Activated CD4-positive, alpha-beta T cell treated with anti-CD3 and anti-CD28 coated beads, Interleukin-2, amount 10 ng/mL, durations not matched to agents 24 days and 14 days (primary cell): Measurements from ENCODE around the gene LDB2. TPM values are rescaled to one million over a fixed set of nuclear protein-coding genes. Genes with fewer than 3 reads are reported as not detected.

Experiments
- DNase-seq: peaks from one replicate; pipeline ENCODE4 v3.0.0; 2022
- H3K27ac Mint-ChIP-seq: one replicate; pipeline ENCODE4 v1.8.0; 2022; ENCODE audit warnings: mild to moderate bottlenecking, mixed read lengths
- H3K27me3 Mint-ChIP-seq: one replicate; pipeline ENCODE4 v1.8.0; 2022; ENCODE audit warnings: mixed read lengths
- H3K36me3 Mint-ChIP-seq: one replicate; pipeline ENCODE4 v1.8.0; 2022; ENCODE audit warnings: low read depth, mild to moderate bottlenecking, mixed read lengths
- H3K4me1 Mint-ChIP-seq: one replicate; pipeline ENCODE4 v1.8.0; 2021; ENCODE audit warnings: mixed read lengths
- H3K4me3 Mint-ChIP-seq: one replicate; pipeline ENCODE4 v1.8.0; 2022; ENCODE audit warnings: mild to moderate bottlenecking, moderate library complexity, mixed read lengths
- H3K9me3 Mint-ChIP-seq: one replicate; pipeline ENCODE4 v1.8.0; 2021; ENCODE audit warnings: mixed read lengths
- intact Hi-C: fragments of 100-400 bp; cut with micrococcal nuclease; formaldehyde crosslinking; loops from one replicate; pipeline ENCODE4 v1.15.1; 2023
- total RNA-seq: library from RNA; stranded (reverse); gene quantifications from 2 replicates; pipeline ENCODE4 v1.2.3, GENCODE V29; 2022

The LDB2 gene
- total RNA-seq, 1 donor from 2014 or later: not detected

DNA sequence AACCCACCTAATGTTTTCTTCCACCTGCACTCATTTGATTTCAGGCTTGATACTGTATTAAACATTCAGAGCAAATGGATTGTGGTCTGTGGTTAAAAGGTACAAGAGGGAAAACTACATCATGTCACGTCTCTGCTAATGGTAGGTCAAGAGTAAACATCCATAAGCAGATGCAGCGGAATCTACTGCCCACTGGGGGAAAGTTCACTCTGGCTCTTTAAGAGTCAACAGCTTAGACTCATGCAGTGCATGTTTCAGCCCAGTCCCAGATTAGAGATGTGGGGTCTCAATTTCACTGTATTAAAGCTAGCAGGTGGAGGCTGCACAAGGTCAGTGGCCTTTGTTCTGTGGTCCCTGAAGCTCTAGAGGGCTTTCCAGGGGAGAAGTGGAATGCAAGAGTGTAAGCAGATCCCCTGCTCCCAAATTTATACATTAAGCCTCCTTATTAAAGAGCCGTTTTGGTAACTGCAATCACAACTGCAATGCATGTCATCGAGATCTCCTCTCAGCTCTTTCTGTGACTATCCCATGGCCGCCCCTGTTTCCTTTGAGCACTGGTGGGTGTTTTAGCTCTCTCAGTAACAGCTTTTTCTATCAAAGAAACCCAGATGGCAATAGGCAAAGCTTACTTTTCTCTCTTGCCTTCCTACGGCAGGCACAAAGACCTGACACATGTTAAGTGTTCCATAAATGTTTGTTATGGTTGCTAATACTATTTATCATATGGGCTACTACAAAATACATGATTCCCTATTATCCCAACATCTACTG, 53.4 kb downstream of the LDB2 start:
- H3K4me3 Mint-ChIP-seq: no peak overlapping the region
- no peaks in the 10 kb centered on the region for H3K9me3 Mint-ChIP-seq
- no peak for DNase-seq
- no peak overlapping the region for H3K27ac Mint-ChIP-seq
- intact Hi-C loops: no loop called here
- no peaks in the 10 kb centered on the region for H3K36me3 Mint-ChIP-seq
- no peaks in the 10 kb centered on the region for H3K4me1 Mint-ChIP-seq
- H3K27me3 Mint-ChIP-seq: no peaks in the 10 kb centered on the region

DNA sequence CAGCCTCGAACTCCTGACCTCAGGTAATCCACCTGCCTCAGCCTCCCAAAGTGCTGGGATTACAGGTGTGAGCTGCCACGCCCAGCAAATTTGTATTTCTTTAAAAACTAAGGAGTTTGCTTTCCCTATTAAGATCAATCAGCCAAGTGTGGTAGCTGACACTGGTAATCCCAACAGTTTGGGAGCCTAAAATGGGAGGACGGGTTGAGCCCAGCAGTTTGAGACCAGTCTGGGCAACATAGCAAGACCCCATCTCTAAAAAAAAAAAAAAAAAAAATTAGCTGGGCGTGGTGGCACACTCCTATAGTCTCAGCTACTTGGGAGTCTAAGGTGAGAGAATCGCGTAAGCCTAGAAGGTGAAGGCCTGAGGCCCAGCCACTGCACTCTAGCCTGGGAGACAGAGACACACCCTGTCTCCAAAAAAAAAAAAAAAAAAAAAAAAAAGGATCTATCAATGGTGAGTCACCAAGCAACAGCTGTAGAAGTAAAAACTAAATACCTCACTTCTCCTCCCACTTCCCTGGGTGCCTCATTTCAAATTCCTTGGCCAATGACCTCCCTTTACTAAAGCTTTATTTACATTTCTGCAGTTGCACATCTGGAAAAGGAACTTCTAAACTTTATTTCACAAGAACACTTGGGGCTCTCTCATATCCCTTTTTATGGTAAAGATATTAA, 54.5 kb downstream of the LDB2 start:
- DNase-seq: no peak
- intact Hi-C loops: no loop called here
- no peaks in the 10 kb centered on the region for H3K9me3 Mint-ChIP-seq
- H3K27me3 Mint-ChIP-seq: no peaks in the 10 kb centered on the region
- no peaks in the 10 kb centered on the region for H3K36me3 Mint-ChIP-seq
- no peaks in the 10 kb centered on the region for H3K4me1 Mint-ChIP-seq
- no peak overlapping the region for H3K4me3 Mint-ChIP-seq
- no peak overlapping the region for H3K27ac Mint-ChIP-seq

DNA sequence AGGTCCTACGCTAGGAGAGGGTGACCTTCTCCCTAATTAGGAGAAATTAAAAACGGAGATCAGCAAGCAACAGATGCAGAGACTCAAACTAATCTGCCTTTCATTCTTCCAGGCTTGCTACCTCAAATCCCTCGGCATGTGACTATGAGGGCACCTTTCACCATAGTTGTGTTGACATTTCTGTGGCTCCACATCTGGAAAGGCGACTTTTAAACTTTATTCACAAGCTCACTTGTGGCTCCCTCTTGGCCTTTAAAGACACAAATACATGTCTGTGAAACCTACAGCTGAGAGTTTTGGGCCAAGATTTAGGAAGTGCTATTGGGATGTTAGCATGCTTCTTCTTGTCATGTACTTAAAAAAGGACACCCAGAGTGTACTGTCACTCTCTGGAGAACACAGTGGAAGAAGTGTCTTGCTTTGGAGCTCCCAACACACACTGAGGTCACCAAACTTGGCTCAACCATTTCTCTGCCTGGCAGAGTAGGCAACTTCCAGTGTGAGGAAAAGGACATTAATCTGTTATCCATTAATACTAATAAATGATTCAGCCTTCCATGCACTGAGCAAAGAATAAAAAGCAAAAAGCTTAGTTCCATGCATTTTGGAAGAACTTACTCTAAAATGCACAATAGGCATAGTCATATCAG, 60.1 kb downstream of the LDB2 start:
- no peak overlapping the region for H3K27ac Mint-ChIP-seq
- H3K9me3 Mint-ChIP-seq: no peaks in the 10 kb centered on the region
- intact Hi-C loops: no loop called here
- DNase-seq: no peak
- no peak overlapping the region for H3K4me3 Mint-ChIP-seq
- H3K4me1 Mint-ChIP-seq: no peaks in the 10 kb centered on the region
- H3K27me3 Mint-ChIP-seq: peaks cover 4% of the 10 kb centered on the region
- H3K36me3 Mint-ChIP-seq: no peaks in the 10 kb centered on the region

DNA sequence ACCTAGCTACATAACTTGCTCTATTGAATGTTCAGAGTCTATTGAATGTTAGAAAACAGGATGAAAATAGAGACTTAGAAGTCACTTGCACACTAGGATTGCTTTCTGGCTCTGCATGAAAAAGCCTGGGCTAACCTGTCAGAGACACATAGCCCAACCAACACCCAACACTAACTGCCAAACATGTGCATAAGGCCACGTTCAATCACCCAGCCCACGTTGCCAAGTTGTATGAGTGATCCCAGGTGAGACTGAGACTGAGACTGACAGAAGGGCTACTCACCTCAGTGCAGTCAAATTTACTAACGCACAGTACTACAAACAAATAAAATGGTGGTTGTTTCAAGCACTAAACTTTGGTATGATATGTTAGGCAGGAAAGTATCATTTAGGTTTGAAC, 61.0 kb downstream of the LDB2 start:
- DNase-seq: no peak
- no peaks in the 10 kb centered on the region for H3K9me3 Mint-ChIP-seq
- no peaks in the 10 kb centered on the region for H3K4me1 Mint-ChIP-seq
- H3K4me3 Mint-ChIP-seq: no peak overlapping the region
- H3K36me3 Mint-ChIP-seq: no peaks in the 10 kb centered on the region
- peaks cover 4% of the 10 kb centered on the region for H3K27me3 Mint-ChIP-seq
- intact Hi-C loops: no loop called here
- no peak overlapping the region for H3K27ac Mint-ChIP-seq

DNA sequence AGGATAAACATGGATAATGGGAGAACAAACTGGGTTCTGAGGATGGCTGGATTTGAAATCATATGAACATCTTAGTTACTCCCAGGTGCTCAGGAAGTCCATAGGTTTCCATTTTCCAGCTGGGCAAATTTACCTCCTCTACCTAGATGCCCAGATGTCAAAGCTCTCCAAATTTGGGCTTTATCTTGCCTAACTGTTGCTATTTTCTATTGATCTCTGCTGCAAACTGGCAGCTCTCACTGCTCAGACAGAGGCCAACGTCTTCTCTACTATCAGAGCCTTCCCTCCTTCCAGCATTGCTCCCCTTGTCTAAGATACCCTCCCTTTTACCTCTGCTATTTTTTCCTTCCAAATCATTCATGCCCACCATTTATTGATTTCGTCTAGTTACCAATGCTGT, 62.1 kb downstream of the LDB2 start:
- H3K4me1 Mint-ChIP-seq: no peaks in the 10 kb centered on the region
- no peak overlapping the region for H3K4me3 Mint-ChIP-seq
- H3K9me3 Mint-ChIP-seq: no peaks in the 10 kb centered on the region
- peaks cover 4% of the 10 kb centered on the region for H3K27me3 Mint-ChIP-seq
- H3K27ac Mint-ChIP-seq: no peak overlapping the region
- H3K36me3 Mint-ChIP-seq: no peaks in the 10 kb centered on the region
- DNase-seq: no peak
- intact Hi-C loops: no loop called here

DNA sequence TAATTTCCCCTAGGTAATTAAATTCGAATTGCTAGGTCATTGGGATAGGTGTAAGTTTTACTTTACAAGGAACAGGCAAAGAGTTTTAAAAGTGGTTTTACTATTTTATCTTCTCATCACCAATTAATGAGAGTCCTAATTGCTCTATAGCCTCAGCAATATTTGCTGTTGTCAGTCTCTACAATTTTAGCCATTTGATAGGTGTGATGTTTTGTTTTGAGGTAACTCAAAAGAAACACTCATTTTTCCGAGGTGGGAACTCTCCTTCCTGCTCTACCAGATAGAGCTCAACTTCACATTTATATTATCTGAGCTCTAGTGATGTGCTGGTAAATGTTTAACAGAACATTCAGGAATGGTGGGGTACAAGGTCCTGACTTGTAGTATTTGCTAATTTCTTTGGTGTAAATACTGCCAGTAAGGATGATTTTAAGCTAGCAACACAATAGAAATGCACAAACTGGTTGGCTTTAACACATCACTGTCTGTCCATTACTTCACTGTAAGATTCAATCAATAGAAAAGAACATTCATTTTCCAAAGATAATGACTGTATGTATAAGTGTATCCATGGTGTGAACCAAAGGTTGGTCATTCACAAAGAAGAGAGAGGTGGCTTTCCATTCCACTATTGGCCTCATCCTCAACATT, 62.7 kb downstream of the LDB2 start:
- DNase-seq: no peak
- H3K36me3 Mint-ChIP-seq: no peaks in the 10 kb centered on the region
- intact Hi-C loops: no loop called here
- peaks cover 4% of the 10 kb centered on the region for H3K27me3 Mint-ChIP-seq
- no peaks in the 10 kb centered on the region for H3K4me1 Mint-ChIP-seq
- H3K9me3 Mint-ChIP-seq: no peaks in the 10 kb centered on the region
- no peak overlapping the region for H3K4me3 Mint-ChIP-seq
- H3K27ac Mint-ChIP-seq: no peak overlapping the region

DNA sequence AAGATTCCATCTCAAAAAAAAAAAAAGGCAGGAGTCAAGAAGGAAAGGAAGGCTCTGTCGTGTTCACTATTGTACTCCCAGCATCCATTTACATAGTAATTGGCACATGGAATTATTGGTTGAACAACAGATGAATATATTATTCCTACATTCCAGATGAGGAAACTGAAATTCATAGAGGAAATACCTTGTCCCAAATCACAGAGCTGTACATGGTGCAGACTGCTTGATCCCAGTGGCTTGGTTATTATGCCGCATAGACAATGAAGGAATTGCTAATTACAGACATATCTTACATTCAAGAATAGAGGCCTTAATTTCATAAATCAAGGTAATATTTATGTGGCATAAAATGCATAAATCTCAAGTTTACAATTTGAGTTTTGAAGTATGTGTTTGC, 63.6 kb downstream of the LDB2 start:
- Mint-ChIP-seq H3K4me1 (no peaks in the 10 kb centered on the region), H3K4me3 (no peak overlapping the region), H3K27me3 (peaks cover 4% of the 10 kb centered on the region), H3K27ac (no peak overlapping the region), H3K36me3 (no peaks in the 10 kb centered on the region), H3K9me3 (no peaks in the 10 kb centered on the region)
- DNase-seq: no peak
- intact Hi-C loops: no loop called here

DNA sequence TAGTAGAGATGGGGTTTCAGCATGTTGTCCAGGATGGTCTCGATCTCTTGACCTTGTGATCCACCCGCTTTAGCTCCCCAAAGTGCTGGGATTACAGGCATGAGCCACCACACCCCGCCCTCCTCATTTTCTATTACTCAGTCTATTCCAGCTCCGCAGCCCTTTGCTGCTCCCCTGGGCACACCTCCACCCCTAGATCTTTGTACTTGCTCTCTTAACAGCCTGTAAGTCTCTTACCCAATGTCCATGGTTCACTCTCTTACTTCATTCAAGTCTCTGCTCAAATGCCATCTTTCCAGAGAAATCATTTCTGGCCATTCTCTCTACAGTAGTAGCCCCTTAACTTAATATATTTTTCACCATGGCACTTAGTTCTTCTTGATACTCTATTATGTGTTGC, 64.7 kb downstream of the LDB2 start:
- no peak for DNase-seq
- Mint-ChIP-seq H3K4me3 (no peak overlapping the region), H3K27me3 (peaks cover 4% of the 10 kb centered on the region), H3K9me3 (no peaks in the 10 kb centered on the region), H3K27ac (no peak overlapping the region), H3K36me3 (no peaks in the 10 kb centered on the region), H3K4me1 (no peaks in the 10 kb centered on the region)
- intact Hi-C loops: no loop called here

DNA sequence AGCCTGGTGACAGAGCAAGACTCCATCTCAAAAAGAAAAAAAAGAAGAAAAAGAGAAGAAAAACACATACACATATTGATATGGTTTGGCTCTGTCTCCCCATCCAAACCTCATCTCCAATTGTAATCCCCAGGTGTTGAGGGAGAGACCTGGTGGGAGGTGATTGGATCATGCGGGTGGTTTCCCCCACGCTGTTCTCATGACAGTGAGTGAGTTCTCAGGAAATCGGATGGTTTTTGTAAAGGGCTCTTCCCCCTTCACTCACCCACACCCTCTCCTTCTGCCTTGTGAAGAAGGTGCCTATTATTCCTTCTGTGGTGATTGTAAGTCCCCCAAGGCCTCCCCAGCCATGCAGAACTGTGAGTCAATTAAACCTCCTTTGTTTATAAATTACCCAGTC, 68.4 kb downstream of the LDB2 start:
- H3K36me3 Mint-ChIP-seq: no peaks in the 10 kb centered on the region
- no peak for DNase-seq
- peaks cover 4% of the 10 kb centered on the region for H3K27me3 Mint-ChIP-seq
- H3K27ac Mint-ChIP-seq: no peak overlapping the region
- H3K9me3 Mint-ChIP-seq: no peaks in the 10 kb centered on the region
- no peak overlapping the region for H3K4me3 Mint-ChIP-seq
- intact Hi-C loops: no loop called here
- H3K4me1 Mint-ChIP-seq: no peaks in the 10 kb centered on the region

DNA sequence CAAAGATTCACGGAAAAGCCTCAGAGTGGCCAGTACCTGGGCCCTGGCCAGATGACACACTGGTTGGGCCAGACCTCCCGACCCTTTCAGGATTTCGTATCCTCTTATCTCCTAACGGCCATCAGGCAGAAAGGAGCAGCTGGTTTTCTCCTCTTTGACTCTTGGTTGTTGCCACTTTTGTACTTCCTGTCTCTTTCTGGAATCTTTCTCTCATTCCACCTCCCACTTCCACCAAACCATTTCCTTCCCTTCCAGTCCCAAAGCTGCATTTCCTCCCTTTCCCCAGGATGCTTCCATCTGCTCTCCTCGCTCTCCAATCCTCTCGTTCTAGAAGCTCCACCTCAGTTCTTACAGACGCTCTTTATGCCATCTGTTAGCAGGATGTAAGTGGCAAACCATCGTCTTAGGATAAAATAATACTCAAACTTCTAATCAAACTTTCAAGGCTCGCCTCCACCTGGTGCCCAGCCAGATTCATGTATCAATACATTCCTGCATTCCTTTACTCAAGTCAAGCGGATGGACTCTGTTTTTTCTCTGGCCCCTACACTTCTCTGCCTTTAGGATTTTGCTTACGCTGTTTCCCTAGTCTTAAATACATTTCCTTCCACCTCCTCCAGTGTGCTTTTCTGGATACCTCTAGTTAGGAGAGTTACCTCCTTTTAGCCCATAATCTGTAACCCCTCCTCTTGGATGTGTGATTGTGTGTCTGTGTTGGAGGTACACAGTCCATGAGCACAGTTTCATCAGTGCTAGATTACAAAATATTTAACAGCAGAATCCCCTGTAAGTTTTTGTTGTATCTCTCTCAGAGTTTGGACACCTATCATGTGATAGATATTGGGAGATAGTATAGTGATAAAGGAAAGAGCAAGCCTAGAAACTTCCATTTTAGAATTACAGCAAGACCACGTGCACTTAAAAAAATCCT, 70.4 kb downstream of the LDB2 start:
- Mint-ChIP-seq H3K4me1 (no peaks in the 10 kb centered on the region), H3K36me3 (no peaks in the 10 kb centered on the region), H3K27ac (no peak overlapping the region)

DNA sequence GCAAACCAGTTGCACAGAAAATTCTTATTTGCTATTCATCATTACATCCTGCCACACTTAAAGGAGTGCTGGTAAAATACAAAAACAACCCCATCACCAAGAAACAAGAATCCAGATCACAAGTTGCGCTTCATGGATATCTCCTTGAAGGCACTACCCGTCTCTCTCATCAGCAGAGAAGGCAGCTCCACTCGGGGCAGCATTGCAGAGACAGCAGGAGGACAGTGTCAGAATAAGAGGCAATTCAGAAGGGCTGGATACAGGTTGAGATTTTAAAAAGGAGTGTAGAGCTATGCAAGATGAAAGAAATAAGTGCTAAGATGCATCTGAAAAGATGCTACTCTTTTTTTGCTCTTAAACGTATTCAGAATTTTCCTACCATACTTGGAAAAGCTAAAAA, 71.4 kb downstream of the LDB2 start:
- Mint-ChIP-seq H3K4me1 (no peaks in the 10 kb centered on the region), H3K4me3 (no peak overlapping the region), H3K27ac (no peak overlapping the region), H3K36me3 (no peaks in the 10 kb centered on the region), H3K27me3 (no peaks in the 10 kb centered on the region), H3K9me3 (no peaks in the 10 kb centered on the region)
- intact Hi-C loops: no loop called here
- no peak for DNase-seq

More for the DNA sequence above, 70.4 kb downstream of the LDB2 start:
- intact Hi-C loops: no loop called here
- Mint-ChIP-seq H3K9me3 (no peaks in the 10 kb centered on the region), H3K27me3 (no peaks in the 10 kb centered on the region), H3K4me3 (no peak overlapping the region)
- DNase-seq: no peak

DNA sequence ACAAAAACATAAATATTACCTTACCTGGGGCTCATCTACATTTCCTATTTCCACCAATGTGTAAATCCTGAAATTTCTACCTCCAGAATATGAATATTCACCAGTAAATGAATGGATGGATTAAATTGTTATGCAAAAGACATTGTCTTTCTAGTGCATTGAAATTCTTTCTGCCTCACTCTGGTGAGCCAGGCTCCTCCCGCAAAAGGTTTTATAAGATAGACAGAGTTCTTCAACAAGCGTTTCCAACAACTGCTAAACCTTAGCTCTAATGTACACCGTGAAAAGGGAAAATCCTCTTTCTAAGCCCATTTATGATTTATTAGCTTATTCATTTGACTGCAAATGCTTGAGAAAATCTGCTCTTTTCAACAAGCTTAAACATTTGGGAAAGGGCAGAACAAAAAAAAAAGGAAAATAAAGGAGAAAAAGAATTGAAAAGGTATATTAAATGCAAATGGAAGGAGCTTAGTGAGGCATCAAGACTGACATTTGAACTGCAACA, 72.0 kb downstream of the LDB2 start:
- intact Hi-C loops: no loop called here
- Mint-ChIP-seq H3K4me1 (no peaks in the 10 kb centered on the region), H3K4me3 (no peak overlapping the region), H3K27me3 (no peaks in the 10 kb centered on the region), H3K27ac (no peak overlapping the region), H3K36me3 (no peaks in the 10 kb centered on the region), H3K9me3 (no peaks in the 10 kb centered on the region)
- no peak for DNase-seq

DNA sequence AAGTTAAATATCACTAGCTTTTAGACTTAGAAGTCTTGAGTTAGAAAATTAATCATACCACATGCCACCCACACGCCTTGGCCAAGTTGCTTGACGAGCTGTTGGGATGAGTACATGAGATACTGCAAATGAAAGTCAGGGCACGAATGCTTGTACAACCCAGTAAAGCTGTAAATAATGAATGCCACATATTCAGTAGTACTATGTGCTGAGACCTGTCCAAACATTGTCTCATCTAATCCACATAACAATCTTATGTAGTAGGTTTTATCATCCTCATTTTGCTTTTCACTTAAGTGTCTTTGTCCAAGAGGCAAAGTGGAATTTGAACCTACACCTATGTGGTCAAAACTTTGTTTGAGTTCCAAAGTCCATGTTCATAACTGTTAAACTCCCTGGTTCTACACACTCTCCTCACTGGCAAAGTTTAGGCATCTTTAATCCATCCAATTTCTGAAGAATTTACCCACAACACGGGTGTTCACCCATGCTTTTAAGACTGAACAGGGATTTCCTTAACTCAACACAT, 74.1 kb downstream of the LDB2 start:
- Mint-ChIP-seq H3K4me1 (no peaks in the 10 kb centered on the region), H3K9me3 (no peaks in the 10 kb centered on the region), H3K27ac (no peak overlapping the region), H3K4me3 (no peak overlapping the region), H3K36me3 (no peaks in the 10 kb centered on the region), H3K27me3 (no peaks in the 10 kb centered on the region)
- intact Hi-C loops: no loop called here
- no peak for DNase-seq
